Mucosa of stomach (tissue), 1 donor: ENCODE results near the gene KMT2C.
"Not testable (repeated sequence)": the region's sequence is repeated elsewhere in the genome, so short reads cannot be mapped to it uniquely, and the experiment has no call there.

Experiments
- H3K27me3 ChIP-seq: one replicate; pipeline ENCODE4 v1.7.0; 2013; ENCODE audit warnings: mild to moderate bottlenecking, low read length; ENCODE audit not compliant: control insufficient read depth, insufficient read depth
- H3K36me3 ChIP-seq: one replicate; pipeline ENCODE4 v1.7.0; 2013; ENCODE audit warnings: low read length; ENCODE audit not compliant: control insufficient read depth, insufficient read depth
- H3K4me1 ChIP-seq: one replicate; pipeline ENCODE4 v1.7.0; 2013; ENCODE audit warnings: mild to moderate bottlenecking, low read length; ENCODE audit not compliant: control insufficient read depth, insufficient read depth
- H3K4me3 ChIP-seq: one replicate; pipeline ENCODE4 v1.7.0; 2013; ENCODE audit warnings: low read length
- H3K9ac ChIP-seq: one replicate; pipeline ENCODE4 v1.7.0; 2013; ENCODE audit warnings: mild to moderate bottlenecking, low read length, moderate library complexity
- H3K9me3 ChIP-seq: one replicate; pipeline ENCODE4 v1.7.0; 2013; ENCODE audit warnings: mild to moderate bottlenecking, low read length, moderate library complexity; ENCODE audit not compliant: control insufficient read depth
- donor health status: Pancreatic carcinoma.

KMT2C gene

GRCh38 chr7:152312316-152312715 is 123.5 kb downstream of the KMT2C start:
- H3K4me3 ChIP-seq: no peak overlapping the region
- H3K36me3 ChIP-seq: no peaks in the 10 kb centered on the region
- H3K27me3 ChIP-seq: no peaks in the 10 kb centered on the region
- H3K9ac ChIP-seq: no peak overlapping the region
- peaks cover 4% of the 10 kb centered on the region for H3K4me1 ChIP-seq
- H3K9me3 ChIP-seq: no peaks in the 10 kb centered on the region

- Histone ChIP-seq H3K4me3 (no peak overlapping the region), H3K9me3 (no peaks in the 10 kb centered on the region), H3K9ac (no peak overlapping the region), H3K27me3 (no peaks in the 10 kb centered on the region), H3K36me3 (no peaks in the 10 kb centered on the region), H3K4me1 (no peaks in the 10 kb centered on the region)
Measured at GRCh38 chr7:152307902-152308301, 127.9 kb downstream of the KMT2C start.

- H3K4me3 ChIP-seq, H3K4me1 ChIP-seq, H3K27me3 ChIP-seq, H3K9ac ChIP-seq, H3K9me3 ChIP-seq, H3K36me3 ChIP-seq: not testable (repeated sequence)
Measured at GRCh38 chr7:152299542-152300143, 136.2 kb downstream of the KMT2C start.

DNA sequence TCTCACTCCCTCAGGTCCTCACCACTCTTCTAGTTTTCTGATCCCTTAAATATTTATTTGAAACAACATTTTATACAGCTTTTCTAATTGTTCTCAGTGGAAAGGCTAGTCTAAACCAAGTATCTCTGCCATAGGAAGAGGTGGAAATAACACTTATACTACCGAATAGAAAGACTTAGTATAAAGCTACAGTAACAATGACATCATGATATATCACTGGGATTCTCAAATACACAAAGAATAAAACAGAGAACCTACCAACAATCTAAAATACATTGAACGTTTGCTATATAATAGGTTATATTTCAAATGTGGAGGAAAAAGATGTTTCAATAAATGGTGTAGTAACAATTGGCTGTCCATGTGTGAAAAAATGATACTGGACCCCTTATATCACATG is 142.9 kb downstream of the KMT2C start:
- H3K9me3 ChIP-seq: no peaks in the 10 kb centered on the region
- no peak overlapping the region for H3K9ac ChIP-seq
- no peaks in the 10 kb centered on the region for H3K27me3 ChIP-seq
- H3K4me3 ChIP-seq: no peak overlapping the region
- H3K4me1 ChIP-seq: no peaks in the 10 kb centered on the region
- H3K36me3 ChIP-seq: no peaks in the 10 kb centered on the region

DNA sequence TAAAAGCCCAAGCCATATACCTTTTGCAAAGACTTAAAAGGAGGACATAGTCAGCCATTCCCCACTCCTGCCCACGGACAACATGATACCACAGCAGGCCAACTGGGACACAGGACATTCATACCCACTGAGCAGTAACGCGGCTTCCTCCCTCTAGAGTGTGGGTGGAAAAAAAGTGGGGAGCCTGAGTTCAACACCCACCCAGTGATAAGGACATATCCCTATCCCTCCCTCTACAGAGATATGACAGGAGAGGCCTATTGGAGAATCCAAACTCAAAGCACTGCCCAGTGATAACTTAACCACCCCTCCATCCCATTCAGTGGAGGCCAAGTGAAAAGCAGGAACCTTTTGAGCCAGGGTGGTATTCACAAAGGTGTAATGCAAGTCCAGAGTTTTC is 148.8 kb downstream of the KMT2C start:
- H3K9me3 ChIP-seq, H3K9ac ChIP-seq, H3K4me1 ChIP-seq, H3K4me3 ChIP-seq, H3K36me3 ChIP-seq, H3K27me3 ChIP-seq: not testable (repeated sequence)

- H3K27me3 ChIP-seq, H3K9me3 ChIP-seq, H3K9ac ChIP-seq, H3K4me1 ChIP-seq, H3K4me3 ChIP-seq, H3K36me3 ChIP-seq: not testable (repeated sequence)
Measured at GRCh38 chr7:152286219-152286618, 149.6 kb downstream of the KMT2C start.

DNA sequence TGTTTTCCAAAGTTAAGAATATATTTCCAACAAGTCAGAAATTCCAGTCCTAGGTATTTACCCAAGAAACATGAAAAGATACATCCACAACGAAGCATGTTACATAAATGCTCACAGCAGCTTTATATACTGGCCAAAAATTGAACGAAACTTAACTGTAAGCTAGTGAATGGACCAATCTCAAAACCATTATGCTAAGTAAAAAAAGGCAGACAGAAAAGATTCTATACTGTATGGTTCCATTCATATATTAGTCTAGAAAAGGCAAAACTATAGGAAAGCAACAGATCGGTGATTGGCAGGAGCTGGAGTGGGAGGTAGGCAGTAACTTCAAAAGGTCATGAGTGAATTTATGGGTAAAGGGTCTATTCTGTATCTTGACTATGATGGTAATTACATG is 150.8 kb downstream of the KMT2C start:
- H3K36me3 ChIP-seq, H3K27me3 ChIP-seq, H3K4me3 ChIP-seq, H3K4me1 ChIP-seq, H3K9ac ChIP-seq, H3K9me3 ChIP-seq: not testable (repeated sequence)

- not testable (repeated sequence) for H3K36me3 ChIP-seq, H3K9ac ChIP-seq, H3K4me1 ChIP-seq, H3K9me3 ChIP-seq, H3K27me3 ChIP-seq, H3K4me3 ChIP-seq
Measured at GRCh38 chr7:152277687-152278086, 158.1 kb downstream of the KMT2C start.

DNA sequence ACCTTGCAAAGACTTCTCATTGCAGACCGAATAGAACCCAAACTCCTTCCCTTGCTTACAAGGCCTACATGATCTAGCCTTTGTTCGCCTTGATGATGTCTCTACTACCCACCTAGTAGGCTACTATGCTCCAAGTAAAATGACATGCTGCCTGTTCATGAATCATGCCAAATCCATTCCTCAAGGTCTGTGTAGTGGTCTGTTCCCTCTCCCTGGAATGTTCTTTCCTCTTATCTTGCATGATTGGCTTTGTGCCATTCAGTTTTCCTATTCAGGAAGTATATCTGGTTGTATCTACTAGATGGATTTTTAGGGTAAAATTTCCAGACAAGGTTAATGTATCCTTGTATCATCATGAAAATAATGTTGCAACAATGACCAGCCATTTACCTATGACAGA is 165.4 kb downstream of the KMT2C start:
- not testable (repeated sequence) for H3K36me3 ChIP-seq, H3K4me3 ChIP-seq, H3K9ac ChIP-seq, H3K9me3 ChIP-seq, H3K27me3 ChIP-seq, H3K4me1 ChIP-seq

DNA sequence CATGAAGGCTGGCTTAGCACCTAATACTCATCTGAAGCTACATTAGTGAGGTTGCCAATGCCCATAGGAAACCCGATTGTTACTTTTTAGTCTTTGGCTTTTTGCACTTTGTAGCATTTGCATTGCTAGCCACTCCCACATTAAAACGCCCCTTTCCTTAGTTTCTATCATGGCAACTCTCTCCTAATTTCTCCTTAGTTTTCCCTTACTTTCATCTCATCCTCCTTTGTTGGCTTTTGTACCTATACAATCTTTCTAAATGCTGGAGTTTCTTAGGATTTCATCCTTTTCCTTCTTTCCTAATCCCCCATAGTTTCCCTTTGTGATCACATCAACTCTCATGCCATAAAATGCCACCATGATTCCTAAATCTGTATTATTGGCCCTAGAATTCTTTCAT is 168.9 kb downstream of the KMT2C start:
- H3K4me1 ChIP-seq, H3K27me3 ChIP-seq, H3K9ac ChIP-seq, H3K4me3 ChIP-seq, H3K9me3 ChIP-seq, H3K36me3 ChIP-seq: not testable (repeated sequence)

DNA sequence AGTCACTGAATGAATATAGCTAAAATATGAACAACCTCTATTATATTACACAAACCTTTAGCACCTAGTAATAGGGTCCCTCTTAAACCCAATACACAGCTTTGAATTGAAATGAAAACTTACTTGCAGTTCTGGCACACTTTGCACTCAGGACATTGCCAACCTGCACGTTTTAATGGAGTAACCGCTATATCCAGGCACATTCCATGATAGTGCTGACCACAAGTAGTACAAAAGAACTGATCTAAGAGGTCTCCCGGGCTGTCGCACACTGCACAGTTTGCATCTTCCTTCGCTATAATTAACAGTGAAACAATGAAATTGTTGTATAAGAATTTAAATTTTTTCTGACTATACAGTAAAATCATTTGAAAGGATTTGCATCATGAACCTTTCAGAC is 170.9 kb downstream of the KMT2C start:
- H3K9me3 ChIP-seq, H3K36me3 ChIP-seq, H3K4me3 ChIP-seq, H3K27me3 ChIP-seq, H3K9ac ChIP-seq, H3K4me1 ChIP-seq: not testable (repeated sequence)

GRCh38 chr7:152262146-152262545 is 173.7 kb downstream of the KMT2C start:
- H3K9me3 ChIP-seq, H3K27me3 ChIP-seq, H3K36me3 ChIP-seq, H3K9ac ChIP-seq, H3K4me3 ChIP-seq, H3K4me1 ChIP-seq: not testable (repeated sequence)

DNA sequence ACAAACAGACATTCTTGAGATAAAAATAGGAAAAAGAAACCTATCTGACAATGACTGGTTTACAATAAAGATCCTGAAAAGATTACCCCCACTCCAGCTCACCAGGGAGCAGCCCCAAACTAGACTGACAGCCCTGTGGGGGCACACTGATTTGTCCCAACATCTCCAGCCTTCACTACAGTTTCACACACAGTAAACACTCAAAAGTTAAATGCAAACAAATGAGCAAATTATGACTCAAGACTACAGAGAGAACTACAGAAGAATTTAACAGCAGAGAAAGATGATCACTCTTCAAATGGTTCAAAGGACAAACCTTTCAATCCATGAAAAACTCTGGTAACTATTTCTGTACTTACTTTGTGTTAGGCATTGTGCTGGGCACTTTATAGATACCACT is 176.2 kb downstream of the KMT2C start:
- H3K4me1 ChIP-seq, H3K9me3 ChIP-seq, H3K36me3 ChIP-seq, H3K27me3 ChIP-seq, H3K4me3 ChIP-seq, H3K9ac ChIP-seq: not testable (repeated sequence)
